ENCODE measurements around the gene C10orf90. TPM values are rescaled to one million over a fixed set of nuclear protein-coding genes. Genes with fewer than 3 reads are reported as not detected.

C10orf90 gene
- total and polyA plus RNA-seq, 2 of the 8 experiments (the other 6 are each of a cell fraction or from before 2014, with no cell fraction given), result 0.21 TPM; not detected in 1

- H3K36me3 ChIP-seq (ENCODE audit: control insufficient read depth in 2 of 4, insufficient read depth in 4 of 4, low read length in 3 of 4), result no peaks in the 10 kb centered on the region
- H3K4me3 ChIP-seq (ENCODE audit: extremely low read depth in 1 of 4, insufficient read depth in 2 of 4, low read depth in 3 of 4, low read length in 4 of 4), result no peak overlapping the region
- H2AK5ac ChIP-seq (ENCODE audit: low read depth, low read length), result no peak overlapping the region
- H3K9ac ChIP-seq (replicated peaks in 1 of 4; ENCODE audit: extremely low read depth in 1 of 4, low read depth in 3 of 4, low read length in 3 of 4), result no peak overlapping the region
- POLR2A ChIA-PET (ENCODE audit: partially characterized antibody), result no interaction called here
- no peak overlapping the region for H3K4me2 ChIP-seq (ENCODE audit: insufficient read depth in 1 of 2, low read depth in 2 of 2, low read length in 2 of 2)
- no peak overlapping the region for H3K56ac ChIP-seq (replicated peaks; ENCODE audit: insufficient read length, low read depth, low read length)
- no peak overlapping the region for H3K18ac ChIP-seq (ENCODE audit: extremely low read depth, low read length)
- no peak overlapping the region for H2BK15ac ChIP-seq (ENCODE audit: low read length)
- no peak overlapping the region for H2BK20ac ChIP-seq (ENCODE audit: low read length)
- H3K27ac ChIP-seq (ENCODE audit: low read depth, low read length), result no peak overlapping the region
- H3K79me1 ChIP-seq (ENCODE audit: low read depth, low read length), result peaks cover 2% of the 10 kb centered on the region; the same call in 1 of the 2 replicates
- H3K4me1 ChIP-seq (replicated peaks in 1 of 4; ENCODE audit: control insufficient read depth in 3 of 4, insufficient read depth in 4 of 4, low read length in 3 of 4), result peaks cover 0 to 7% (median 3%) of the 10 kb centered on the region in 4 experiments; a peak in 3 of 7 replicates
- no peak overlapping the region for H2BK12ac ChIP-seq (ENCODE audit: low read depth, low read length)
- peaks cover 9 to 14% of the 10 kb centered on the region in 2 experiments; a peak in 3 of 4 replicates for H3K9me3 ChIP-seq (ENCODE audit: insufficient read depth in 2 of 2, low read depth in 1 of 2, low read length in 1 of 2)
- no peak overlapping the region for H2BK5ac ChIP-seq (ENCODE audit: low read depth, low read length)
- WGBS, 2 experiments (ENCODE audit: extremely low coverage in 1 of 2, insufficient coverage in 1 of 2, insufficient read length in 1 of 2, insufficient replicate concordance in 2 of 2, low coverage in 1 of 2, low lambda C conversion rate in 2 of 2, missing lambda C conversion rate in 1 of 2), result 90% methylated on average over 1 of the region's 1 CpG; no CpG with 5 or more reads in 1 of the 2 experiments
- no peak overlapping the region for H3K4ac ChIP-seq (replicated peaks; ENCODE audit: insufficient read length, low read depth, low read length)
- H3K23me2 ChIP-seq (ENCODE audit: low read depth, low read length), result no peaks in the 10 kb centered on the region
- CTCF ChIA-PET (ENCODE audit: partially characterized antibody), result no interaction called here
- H3K27me3 ChIP-seq (replicated peaks in 1 of 4; ENCODE audit: control insufficient read depth in 3 of 4, extremely low read depth in 1 of 4, insufficient read depth in 3 of 4, low read length in 3 of 4), result no peaks in the 10 kb centered on the region
- DNase-seq (ENCODE audit: low read depth in 1 of 2, low spot score in 2 of 2) (no peak), FAIRE-seq (no peak)
- H4K8ac ChIP-seq (ENCODE audit: extremely low read depth, insufficient read depth, low read length), result no peak overlapping the region
- H4K20me1 ChIP-seq (replicated peaks in 1 of 2; ENCODE audit: control insufficient read depth in 1 of 2, insufficient read depth in 2 of 2, low read length in 2 of 2), result no peaks in the 10 kb centered on the region
- H4K91ac ChIP-seq (replicated peaks; ENCODE audit: insufficient read length, low read length), result no peak overlapping the region
- H4K5ac ChIP-seq (ENCODE audit: insufficient read length, low read depth, low read length), result no peak overlapping the region
- H2AFZ ChIP-seq (ENCODE audit: low read length), result no peak overlapping the region
- H2BK120ac ChIP-seq (replicated peaks; ENCODE audit: low read depth, low read length), result no peak overlapping the region
- no peak overlapping the region for H3K23ac ChIP-seq (ENCODE audit: insufficient read length)
- H3K79me2 ChIP-seq (ENCODE audit: control insufficient read depth in 1 of 2, insufficient read depth in 2 of 2, low read length in 2 of 2), result no peaks in the 10 kb centered on the region
- H3K14ac ChIP-seq (ENCODE audit: insufficient read length), result no peak overlapping the region
- TF ChIP-seq RNF2 (IDR thresholded peaks at IDR 0.05; ENCODE audit: borderline replicate concordance, low read depth, low read length, missing control alignments, poor library complexity, severe bottlenecking), result no peak
- TF ChIP-seq GTF2F1 (IDR thresholded peaks at IDR 0.05; ENCODE audit: borderline replicate concordance, low read depth, low read length), result no peak
- TF ChIP-seq, protein P1, sequence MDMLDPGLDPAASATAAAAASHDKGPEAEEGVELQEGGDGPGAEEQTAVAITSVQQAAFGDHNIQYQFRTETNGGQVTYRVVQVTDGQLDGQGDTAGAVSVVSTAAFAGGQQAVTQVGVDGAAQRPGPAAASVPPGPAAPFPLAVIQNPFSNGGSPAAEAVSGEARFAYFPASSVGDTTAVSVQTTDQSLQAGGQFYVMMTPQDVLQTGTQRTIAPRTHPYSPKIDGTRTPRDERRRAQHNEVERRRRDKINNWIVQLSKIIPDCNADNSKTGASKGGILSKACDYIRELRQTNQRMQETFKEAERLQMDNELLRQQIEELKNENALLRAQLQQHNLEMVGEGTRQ (IDR thresholded peaks at IDR 0.05; ENCODE audit: low read length), result no peak
- no peak for TF ChIP-seq ZNF274 (IDR thresholded peaks at IDR 0.05; ENCODE audit: borderline replicate concordance, extremely low read depth, low read length)
- no peak for TF ChIP-seq RBBP5 (IDR thresholded peaks at IDR 0.05; ENCODE audit: borderline replicate concordance, low read depth, low read length)
- TF ChIP-seq TAF1 (IDR thresholded peaks at IDR 0.05; ENCODE audit: low read depth, low read length), result no peak
- TF ChIP-seq POU5F1 (IDR thresholded peaks at IDR 0.05; ENCODE audit: low read depth, low read length), result no peak
- TF ChIP-seq HDAC2 (IDR thresholded peaks at IDR 0.05; ENCODE audit: borderline replicate concordance in 1 of 2, low read depth in 2 of 2, low read length in 2 of 2), result no peak
- no peak for TF ChIP-seq BCL11A (IDR thresholded peaks at IDR 0.05; ENCODE audit: low read depth in 2 of 2, low read length in 2 of 2)
- TF ChIP-seq SUZ12 (IDR thresholded peaks at IDR 0.05; ENCODE audit: low read length), result no peak
- no peak for TF ChIP-seq POLR2A (IDR thresholded peaks at IDR 0.05; ENCODE audit: control extremely low read depth in 1 of 2, low read depth in 2 of 2, low read length in 2 of 2)
- no peak for TF ChIP-seq KDM4A (IDR thresholded peaks at IDR 0.05; ENCODE audit: low read depth, low read length, severe bottlenecking)
- TF ChIP-seq SAP30 (IDR thresholded peaks at IDR 0.05; ENCODE audit: insufficient read depth, insufficient replicate concordance, low read length), result no peak
Measured at GRCh38 chr10:126422567-126422966, 247.9 kb downstream of the C10orf90 start.

Measured in H1 (cell line).